IMR-90 (cell line): ENCODE measurements around the gene ATP1A1. TPM values are rescaled to one million over a fixed set of nuclear protein-coding genes. Genes with fewer than 3 reads are reported as not detected.

Experiments used
- ATAC-seq: fragments of 200-7000 bp; cut with Tn5 transposase; 2 replicates; pipeline ENCODE4 v1.9.1; 2020; ENCODE audit warnings: low read depth, mild to moderate bottlenecking, moderate library complexity
- BruUV-seq: library from RNA; stranded (reverse); fragments of 400-500 nt; replicated peaks from 2 replicates; lab custom pipeline; 2021; lab: Mats Ljungman, UMichigan
- CTCF ChIA-PET: fragments of 300-600 bp; formaldehyde crosslinking; extraction: SDS; loops from one replicate; lab custom pipeline; 2021; ENCODE audit warnings: antibody characterized with exemption; lab: Yijun Ruan, JAX
- POLR2A ChIA-PET: fragments of 300-600 bp; sonication (Branson Sonifier 250); formaldehyde crosslinking; loops from one replicate; lab custom pipeline; 2022; ENCODE audit warnings: antibody characterized with exemption; ENCODE audit not compliant: unreplicated experiment; lab: Charles Lee
- DNase-seq: peaks from one replicate; pipeline ENCODE4 v3.0.0; 2013
- H2AFZ ChIP-seq: replicated peaks from 2 replicates; pipeline ENCODE3; 2013; ENCODE audit warnings: low read length, mild to moderate bottlenecking; ENCODE audit not compliant: poor library complexity
- H2AK5ac ChIP-seq: 2 replicates; pipeline ENCODE4 v1.6.1; 2013; ENCODE audit warnings: low read depth, low read length, inconsistent platforms
- H2AK9ac ChIP-seq: replicated peaks from 2 replicates; pipeline ENCODE3; 2013; ENCODE audit warnings: mild to moderate bottlenecking, low read depth, low read length, moderate library complexity; ENCODE audit not compliant: poor library complexity
- H2BK120ac ChIP-seq: 2 replicates; pipeline ENCODE4 v1.6.1; 2013; ENCODE audit warnings: low read depth, low read length, inconsistent platforms
- H2BK15ac ChIP-seq: 3 replicates; pipeline ENCODE4 v1.6.1; 2013; ENCODE audit warnings: low read depth, low read length, inconsistent platforms
- H2BK20ac ChIP-seq: 2 replicates; pipeline ENCODE4 v1.6.1; 2013; ENCODE audit warnings: low read depth, mild to moderate bottlenecking, inconsistent platforms, low read length, moderate library complexity
- H2BK5ac ChIP-seq: 2 replicates; pipeline ENCODE4 v1.6.1; 2013; ENCODE audit warnings: mild to moderate bottlenecking, low read depth, low read length, inconsistent platforms; ENCODE audit not compliant: poor library complexity, severe bottlenecking
- H3K14ac ChIP-seq: replicated peaks from 2 replicates; pipeline ENCODE4 v1.6.1; 2013; ENCODE audit warnings: low read depth, low read length, inconsistent platforms
- H3K18ac ChIP-seq: 2 replicates; pipeline ENCODE4 v1.6.1; 2013; ENCODE audit warnings: low read depth, low read length, control low read depth
- H3K23ac ChIP-seq: 2 replicates; pipeline ENCODE4 v1.6.1; 2013; ENCODE audit warnings: low read depth, low read length, inconsistent platforms
- H3K27ac ChIP-seq: 2 replicates; pipeline ENCODE4 v1.5.1; 2013; ENCODE audit warnings: mild to moderate bottlenecking, control low read depth, low read length; ENCODE audit not compliant: insufficient read depth
- H3K27me3 ChIP-seq: 2 replicates; pipeline ENCODE4 v1.6.1; 2013; ENCODE audit warnings: low read length; ENCODE audit not compliant: control insufficient read depth, insufficient read depth
- H3K36me3 ChIP-seq: 2 replicates; pipeline ENCODE4 v1.6.1; 2013; ENCODE audit warnings: low read length, mixed read lengths; ENCODE audit not compliant: control insufficient read depth, insufficient read depth
- H3K4ac ChIP-seq: 2 replicates; pipeline ENCODE4 v1.6.1; 2013; ENCODE audit warnings: low read depth, low read length, inconsistent platforms
- H3K4me1 ChIP-seq: 2 replicates; pipeline ENCODE4 v1.6.1; 2013; ENCODE audit warnings: low read length, mixed read lengths; ENCODE audit not compliant: control insufficient read depth, insufficient read depth
- H3K4me2 ChIP-seq: 2 replicates; pipeline ENCODE4 v1.6.1; 2013; ENCODE audit warnings: low read depth, mild to moderate bottlenecking, control low read depth, low read length, moderate library complexity
- H3K4me3 ChIP-seq: 2 replicates; pipeline ENCODE4 v1.5.1; 2013; ENCODE audit warnings: low read depth, mild to moderate bottlenecking, control low read depth, low read length, moderate library complexity; ENCODE audit not compliant: insufficient read depth
- H3K56ac ChIP-seq: 2 replicates; pipeline ENCODE4 v1.6.1; 2013; ENCODE audit warnings: low read length, inconsistent platforms; ENCODE audit not compliant: insufficient read depth; ENCODE audit errors: extremely low read depth
- H3K79me1 ChIP-seq, 2 experiments: 2 replicates each; pipeline ENCODE4 v1.6.1; 2013; ENCODE audit warnings: low read length in 2 of 2, inconsistent platforms in 1 of 2, low read depth in 1 of 2
- H3K9ac ChIP-seq: 2 replicates; pipeline ENCODE4 v1.6.1; 2013; ENCODE audit warnings: low read depth, low read length, control low read depth
- H3K9me1 ChIP-seq: 2 replicates; pipeline ENCODE4 v1.6.1; 2013; ENCODE audit warnings: low read length, inconsistent platforms; ENCODE audit not compliant: insufficient read depth
- H3K9me3 ChIP-seq: 2 replicates; pipeline ENCODE4 v1.6.1; 2013; ENCODE audit warnings: low read length; ENCODE audit not compliant: control insufficient read depth, insufficient read depth
- H4K20me1 ChIP-seq: 2 replicates; pipeline ENCODE4 v1.6.1; 2013; ENCODE audit warnings: low read length, inconsistent platforms; ENCODE audit not compliant: insufficient read depth
- H4K5ac ChIP-seq: 2 replicates; pipeline ENCODE4 v1.6.1; 2013; ENCODE audit warnings: mild to moderate bottlenecking, low read depth, low read length, control low read depth
- H4K8ac ChIP-seq, 2 experiments: 2 replicates each; pipeline ENCODE4 v1.6.1; 2013; ENCODE audit warnings: low read depth in 2 of 2, low read length in 2 of 2, control low read depth in 1 of 2, inconsistent platforms in 1 of 2
- H4K91ac ChIP-seq: 2 replicates; pipeline ENCODE4 v1.6.1; 2013; ENCODE audit warnings: low read depth, low read length, inconsistent platforms; ENCODE audit not compliant: insufficient read depth
- CEBPB ChIP-seq: IDR thresholded peaks from 2 replicates; pipeline ENCODE4 v1.6.1; 2012; ENCODE audit warnings: low read depth, low read length, improper control_type of control experiment
- FOS ChIP-seq: fragments of 150-350 bp; IDR thresholded peaks from 2 replicates; pipeline ENCODE4 v1.6.1; 2016; ENCODE audit warnings: low read depth, low read length
- MAFK ChIP-seq: IDR thresholded peaks from 2 replicates; pipeline ENCODE4 v1.6.1; 2012; ENCODE audit warnings: low read depth, low read length, improper control_type of control experiment
- MAZ ChIP-seq: IDR thresholded peaks from 2 replicates; pipeline ENCODE4 v1.6.1; 2012; ENCODE audit warnings: low read depth, mild to moderate bottlenecking, low read length, improper control_type of control experiment, moderate library complexity, borderline replicate concordance
- MXI1 ChIP-seq: IDR thresholded peaks from 2 replicates; pipeline ENCODE4 v1.6.1; 2012; ENCODE audit warnings: low read depth, mild to moderate bottlenecking, low read length, moderate library complexity, borderline replicate concordance
- POLR2A ChIP-seq: IDR thresholded peaks from 2 replicates; pipeline ENCODE4 v1.6.1; 2012; ENCODE audit warnings: mild to moderate bottlenecking, low read depth, low read length
- RFX5 ChIP-seq: IDR thresholded peaks from 2 replicates; pipeline ENCODE4 v1.8.0; 2012; ENCODE audit warnings: low read depth, mild to moderate bottlenecking, low read length, moderate library complexity
- WGBS, 2 experiments: methylation state at CpG; one replicate each; pipeline versions ENCODE4 v1.1.5 to v1.1.7; 2013; ENCODE audit warnings: missing lambda C conversion rate in 2 of 2; ENCODE audit not compliant: insufficient read length in 1 of 2; ENCODE audit errors: extremely low coverage in 2 of 2; 5-methylcytosine and 5-hydroxymethylcytosine counted together
- dilution Hi-C: fragments of 300-500 bp; cut with HindIII; formaldehyde crosslinking; loops from one replicate; pipeline ENCODE4 v1.14.3; 2018; ENCODE audit warnings: low sequenced_read_pairs; ENCODE audit not compliant: unreplicated experiment
- in situ Hi-C: fragments of 300-500 bp; cut with MboI; formaldehyde crosslinking; loops from 3 replicates; pipeline ENCODE4 v1.14.3; 2019; ENCODE audit warnings: low sequenced_read_pairs, inconsistent platforms, mixed read lengths
- intact Hi-C: fragments of 100-400 bp; cut with micrococcal nuclease; formaldehyde crosslinking; loops from 2 replicates; pipeline ENCODE4 v1.10.0; 2022
- polyA plus RNA-seq, 3 experiments: library from polyadenylated mRNA; depleted of rRNA; stranded (reverse); fragments of >200 nt; gene quantifications; 2 replicates each; pipeline ENCODE4 v1.2.3, GENCODE V29; 2012; ENCODE audit warnings: low replicate concordance in 1 of 3
- total RNA-seq: library from RNA; depleted of rRNA; stranded (reverse); fragments of >200 nt; gene quantifications from 2 replicates; pipeline ENCODE4 v1.2.3, GENCODE V29; 2012

ATP1A1 gene
- total and polyA plus RNA-seq, 2 of the 4 experiments (the other 2 are of a cell fraction): 116 to 125 TPM

DNA sequence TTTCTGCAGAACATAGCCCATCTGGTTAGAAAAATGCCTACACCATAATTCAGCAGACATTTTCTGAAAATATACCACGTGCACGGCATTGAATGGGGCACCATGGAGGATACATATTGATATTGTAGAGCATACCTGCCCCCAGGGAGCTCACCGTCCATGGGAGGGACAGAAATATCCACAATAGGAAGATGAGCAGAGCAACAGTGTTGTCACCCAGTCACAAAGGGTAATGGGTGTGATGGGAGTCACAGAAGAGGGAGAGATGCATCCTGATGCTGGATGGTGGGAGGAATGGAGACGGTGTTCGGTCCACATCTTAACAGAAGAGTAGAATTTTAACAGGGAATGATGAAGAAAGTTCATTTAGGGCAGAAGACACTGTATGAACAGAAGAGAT is 51.4 kb downstream of the ATP1A1 start:
- DNase-seq: no peak
- no peaks in the 10 kb centered on the region for H3K9me3 ChIP-seq
- no peaks in the 10 kb centered on the region for H3K9me1 ChIP-seq
- H3K27me3 ChIP-seq: peaks cover 15% of the 10 kb centered on the region
- no peaks in the 10 kb centered on the region for H3K36me3 ChIP-seq
- no peaks in the 10 kb centered on the region for H3K79me1 ChIP-seq
- intact Hi-C loops (loop anchor here (2.0 kb wide), 1 partner anchor 20 kb away; no protein-coding TSS in a partner anchor), dilution Hi-C loops (no loop called here), in situ Hi-C loops (no loop called here)
- 66% methylated on average over 5 of the region's 5 CpGs; no CpG with 5 or more reads in 1 of the 2 experiments for WGBS, 2 experiments
- no peak overlapping the region for H3K18ac ChIP-seq
- ChIA-PET POLR2A (no interaction called here), CTCF (no interaction called here)
- no peak overlapping the region for H2BK20ac ChIP-seq
- no peak overlapping the region for H2BK120ac ChIP-seq
- no peak overlapping the region for H3K4ac ChIP-seq
- no peak overlapping the region for H3K56ac ChIP-seq
- no peak overlapping the region for H2BK15ac ChIP-seq
- no peaks in the 10 kb centered on the region for H3K4me1 ChIP-seq
- no peak overlapping the region for H3K9ac ChIP-seq
- no peak for ATAC-seq
- H2AFZ ChIP-seq: no peak overlapping the region
- no peak overlapping the region for H3K27ac ChIP-seq
- no peak overlapping the region for H2AK9ac ChIP-seq
- H4K20me1 ChIP-seq: no peaks in the 10 kb centered on the region
- no peak overlapping the region for H4K91ac ChIP-seq
- H4K5ac ChIP-seq: no peak overlapping the region
- no TSS peak for BruUV-seq
- no peak overlapping the region for H3K4me2 ChIP-seq
- no peak overlapping the region for H3K4me3 ChIP-seq
- no peak overlapping the region for H3K14ac ChIP-seq
- H2BK5ac ChIP-seq: no peak overlapping the region
- no peak overlapping the region for H3K23ac ChIP-seq
- TF ChIP-seq MAZ (no peak), FOS (no peak), MAFK (no peak), MXI1 (no peak), POLR2A (no peak), CEBPB (no peak), RFX5 (no peak)
- no peak overlapping the region for H4K8ac ChIP-seq
- H2AK5ac ChIP-seq: no peak overlapping the region
